NCI-H2227 (cell line): ENCODE measurements around the gene RPH3AL.
"Not testable (repeated sequence)": the region's sequence is repeated elsewhere in the genome, so short reads cannot be mapped to it uniquely, and the experiment has no call there.

ENCODE experiments used
- DNase-seq: peaks from one replicate; lab custom pipeline; 2025; ENCODE audit not compliant: unreplicated experiment; lab: John Stamatoyannopoulos, UW

The RPH3AL gene

DNA sequence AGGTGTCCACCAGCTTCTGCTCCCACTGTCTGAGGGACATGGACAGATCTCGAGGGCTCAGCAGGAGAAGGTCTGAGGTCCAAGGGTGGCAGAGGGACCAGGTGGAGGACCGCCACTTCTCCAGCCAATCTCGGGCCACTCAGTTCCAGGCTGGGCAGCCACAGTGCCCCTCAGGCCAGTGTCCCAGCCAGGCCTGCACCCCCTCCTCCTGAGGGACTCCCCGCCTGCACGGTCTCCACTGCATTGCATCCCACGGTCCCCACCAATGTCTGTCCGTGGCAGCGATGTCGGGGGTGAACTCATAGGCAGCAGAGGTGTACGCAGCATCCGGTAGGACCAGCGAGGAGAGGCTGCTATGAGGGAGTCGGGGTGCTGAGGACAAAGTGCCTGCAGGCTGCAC is 107.0 kb downstream of the RPH3AL start:
- no peak for DNase-seq

DNA sequence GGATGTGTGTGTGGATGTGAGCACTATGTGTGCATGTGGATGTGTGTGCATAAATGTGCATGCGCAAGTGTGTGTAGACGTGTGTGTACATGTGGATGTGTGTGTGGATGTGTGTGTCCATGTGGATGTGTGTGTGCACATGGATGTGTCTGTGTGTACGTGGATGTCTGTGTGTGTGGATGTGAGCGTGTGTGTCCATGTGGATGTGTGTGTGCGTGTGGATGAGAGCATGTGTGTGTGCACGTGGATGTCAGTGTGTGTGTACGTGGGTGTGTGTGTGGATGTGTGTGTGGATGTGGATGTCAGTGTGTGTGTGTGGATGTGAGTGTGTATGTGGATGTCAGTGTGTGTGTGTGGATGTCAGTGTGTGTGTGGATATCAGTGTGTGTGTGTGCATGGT is 107.6 kb downstream of the RPH3AL start:
- DNase-seq = no peak

- DNase-seq = not testable (repeated sequence)
Measured at GRCh38 chr17:243924-244323, 108.7 kb downstream of the RPH3AL start.

- no peak for DNase-seq
Measured at GRCh38 chr17:238964-239259, 113.7 kb downstream of the RPH3AL start.

DNA sequence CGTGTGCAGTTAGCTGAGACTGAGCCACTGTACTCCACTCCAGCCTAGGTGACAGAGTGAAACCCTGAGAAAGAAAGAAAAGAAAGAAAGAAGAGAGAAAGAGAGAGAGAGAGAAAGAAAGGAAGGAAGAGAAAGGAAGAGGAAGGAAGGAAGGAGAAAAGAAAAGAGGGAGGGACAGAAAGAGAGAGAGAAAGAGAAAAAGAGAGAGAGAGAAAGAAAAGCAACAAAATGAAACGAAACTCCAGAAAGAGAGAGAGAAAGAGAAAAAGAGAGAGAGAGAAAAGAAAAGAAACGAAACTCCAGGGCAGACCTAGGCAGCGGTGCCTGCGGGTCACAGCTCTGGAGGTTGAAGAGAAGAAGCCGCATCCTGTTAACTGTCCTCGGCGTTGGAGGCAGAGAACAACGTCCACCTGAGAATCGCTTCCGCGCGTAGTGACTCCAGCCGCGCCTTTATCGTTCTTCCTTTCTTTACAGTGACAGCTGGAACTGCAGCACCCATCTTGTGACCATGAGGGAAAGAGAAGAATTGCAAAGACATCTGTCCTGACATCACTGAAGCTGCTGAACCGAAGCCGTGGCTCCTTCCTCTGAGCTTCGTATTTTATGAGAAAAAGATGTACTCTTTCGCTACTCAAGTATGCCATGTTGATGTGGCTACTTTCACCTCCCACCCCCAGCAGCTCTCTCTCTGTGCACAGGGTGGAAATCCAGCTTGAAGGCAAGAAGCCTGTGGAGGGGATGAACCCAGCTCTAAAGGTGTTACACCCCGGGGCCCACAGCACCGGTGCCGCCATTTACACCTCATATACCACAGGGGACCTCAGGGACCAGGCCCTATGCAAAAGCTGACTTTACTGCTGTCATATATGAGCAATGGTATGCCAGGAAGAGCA is 114.3 kb downstream of the RPH3AL start:
- no peak for DNase-seq

DNA sequence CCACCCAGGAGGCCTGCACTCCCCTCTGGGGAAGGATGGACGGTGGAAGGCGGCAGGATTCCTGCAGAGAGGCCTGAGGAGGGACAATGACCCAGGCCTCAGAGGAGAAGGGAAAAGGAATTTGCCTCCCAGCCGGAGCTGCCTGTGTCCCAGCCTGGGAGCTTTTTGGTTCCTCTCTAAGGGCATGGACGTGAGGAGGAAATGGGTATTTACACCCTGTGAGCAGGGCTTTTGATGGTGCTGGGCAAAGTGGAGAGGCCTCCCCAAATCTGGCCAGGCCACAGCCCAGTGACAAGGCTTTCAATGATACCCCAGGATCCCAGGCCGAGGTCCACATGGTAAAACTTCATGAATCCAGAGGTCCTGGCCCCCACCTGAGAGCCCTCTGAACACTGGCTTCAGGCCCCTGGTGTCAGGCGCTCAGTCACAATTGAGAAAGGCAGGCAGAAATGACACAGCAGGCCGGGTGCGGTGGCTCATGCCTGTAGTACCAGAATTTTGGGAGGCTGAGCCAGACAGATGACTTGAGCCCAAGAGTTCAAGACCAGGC is 115.1 kb downstream of the RPH3AL start:
- no peak for DNase-seq

- no peak for DNase-seq
Measured at GRCh38 chr17:236641-237405, 115.8 kb downstream of the RPH3AL start.

GRCh38 chr17:235831-236640 is 116.6 kb downstream of the RPH3AL start:
- DNase-seq = no peak

- not testable (repeated sequence) for DNase-seq
Measured at GRCh38 chr17:234994-235830, 117.4 kb downstream of the RPH3AL start.

DNA sequence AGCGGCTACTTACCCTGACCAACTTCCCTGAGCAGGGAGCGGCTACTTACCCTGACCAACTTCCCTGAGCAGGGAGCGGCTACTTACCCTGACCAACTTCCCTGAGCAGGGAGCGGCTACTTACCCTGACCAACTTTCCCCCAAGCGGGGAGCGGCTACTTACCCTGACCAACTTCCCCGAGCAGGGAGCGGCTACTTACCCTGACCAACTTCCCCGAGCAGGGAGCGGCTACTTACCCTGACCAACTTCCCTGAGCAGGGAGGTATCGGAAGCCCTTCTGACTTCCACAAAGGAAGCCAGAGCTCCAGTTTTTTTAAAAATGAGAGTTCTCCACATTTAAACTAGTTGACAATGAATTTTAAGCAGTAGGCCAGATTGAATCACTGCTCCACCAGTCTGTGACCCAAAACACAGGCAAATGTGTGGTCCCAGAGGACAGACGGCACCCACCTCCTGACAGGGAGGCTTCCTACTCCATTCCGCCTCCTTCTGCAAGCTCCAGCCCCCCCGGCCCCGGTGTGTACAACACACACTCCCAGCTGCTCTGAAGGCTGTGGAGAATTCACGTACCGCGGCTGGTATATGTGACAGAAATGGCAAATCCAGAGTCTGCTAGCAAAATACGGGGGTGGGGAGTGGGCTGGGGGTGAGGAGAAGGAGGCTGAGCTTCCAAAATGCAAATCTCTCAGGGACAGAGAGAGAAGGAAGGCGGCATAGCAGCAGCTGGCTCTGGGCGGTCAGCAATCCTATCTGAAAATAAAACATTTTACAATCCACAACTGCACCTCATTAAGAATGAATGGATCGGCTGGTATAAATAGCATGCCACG is 118.2 kb downstream of the RPH3AL start:
- DNase-seq = not testable (repeated sequence)

- DNase-seq = no peak
Measured at GRCh38 chr17:233473-233941, 119.1 kb downstream of the RPH3AL start.

- DNase-seq = no peak
Measured at GRCh38 chr17:231966-232807, 120.4 kb downstream of the RPH3AL start.

GRCh38 chr17:231191-231965 is 121.2 kb downstream of the RPH3AL start:
- DNase-seq = no peak

- no peak for DNase-seq
Measured at GRCh38 chr17:230395-230770, 122.2 kb downstream of the RPH3AL start.

GRCh38 chr17:229709-230394 is 122.8 kb downstream of the RPH3AL start:
- no peak for DNase-seq

GRCh38 chr17:228951-229708 is 123.5 kb downstream of the RPH3AL start:
- DNase-seq = no peak
